ENCODE data around the gene UAP1.

Gene UAP1

GRCh38 chr1:162626094-162626493, 64.6 kb downstream of the UAP1 start:
- FAIRE-seq (no peak), DNase-seq (ENCODE audit: insufficient read length, low spot score) (no peak)
- TF ChIP-seq POLR2AphosphoS5 (IDR thresholded peaks at IDR 0.05; ENCODE audit: low read depth, low read length): no peak
- no peak for TF ChIP-seq POU2F2 (IDR thresholded peaks at IDR 0.05; ENCODE audit: low read depth, low read length)
- TF ChIP-seq TAF1 (IDR thresholded peaks at IDR 0.05; ENCODE audit: low read depth, low read length): no peak
- TF ChIP-seq PAX5 (IDR thresholded peaks at IDR 0.05; ENCODE audit: insufficient read depth, low read length, severe bottlenecking): no peak
- no peak for TF ChIP-seq POLR2A (IDR thresholded peaks at IDR 0.05; ENCODE audit: low read depth, low read length)
- no peak for TF ChIP-seq SPI1 (IDR thresholded peaks at IDR 0.05; ENCODE audit: low read depth, low read length)

GRCh38 chr1:162626761-162627160, 65.2 kb downstream of the UAP1 start:
- TF ChIP-seq TAF1 (IDR thresholded peaks at IDR 0.05; ENCODE audit: low read depth, low read length): no peak
- TF ChIP-seq POU2F2 (IDR thresholded peaks at IDR 0.05; ENCODE audit: low read depth, low read length): no peak
- no peak for TF ChIP-seq SPI1 (IDR thresholded peaks at IDR 0.05; ENCODE audit: low read depth, low read length)
- no peak for TF ChIP-seq POLR2A (IDR thresholded peaks at IDR 0.05; ENCODE audit: low read depth, low read length)
- TF ChIP-seq POLR2AphosphoS5 (IDR thresholded peaks at IDR 0.05; ENCODE audit: low read depth, low read length): no peak
- no peak for TF ChIP-seq PAX5 (IDR thresholded peaks at IDR 0.05; ENCODE audit: insufficient read depth, low read length, severe bottlenecking)
- DNase-seq (ENCODE audit: insufficient read length, low spot score): no peak
- no peak for FAIRE-seq

GRCh38 chr1:162627662-162628296, 66.3 kb downstream of the UAP1 start:
- DNase-seq (ENCODE audit: insufficient read length, low spot score) (no peak), FAIRE-seq (peak; percentile 51)
- no peak for TF ChIP-seq POLR2AphosphoS5 (IDR thresholded peaks at IDR 0.05; ENCODE audit: low read depth, low read length)
- no peak for TF ChIP-seq TAF1 (IDR thresholded peaks at IDR 0.05; ENCODE audit: low read depth, low read length)
- TF ChIP-seq POLR2A (IDR thresholded peaks at IDR 0.05; ENCODE audit: low read depth, low read length): no peak

GRCh38 chr1:162629077-162629627, 67.6 kb downstream of the UAP1 start:
- TF ChIP-seq SPI1 (IDR thresholded peaks at IDR 0.05; ENCODE audit: low read depth, low read length) (no peak), POU2F2 (IDR thresholded peaks at IDR 0.05; ENCODE audit: low read depth, low read length) (no peak), TAF1 (IDR thresholded peaks at IDR 0.05; ENCODE audit: low read depth, low read length) (no peak), POLR2AphosphoS5 (IDR thresholded peaks at IDR 0.05; ENCODE audit: low read depth, low read length) (no peak), POLR2A (IDR thresholded peaks at IDR 0.05; ENCODE audit: low read depth, low read length) (no peak), PAX5 (IDR thresholded peaks at IDR 0.05; ENCODE audit: insufficient read depth, low read length, severe bottlenecking) (no peak)
- FAIRE-seq (no peak), DNase-seq (ENCODE audit: insufficient read length, low spot score) (no peak)

- FAIRE-seq: no peak
- TF ChIP-seq TAF1 (IDR thresholded peaks at IDR 0.05; ENCODE audit: low read depth, low read length): no peak
- TF ChIP-seq SPI1 (IDR thresholded peaks at IDR 0.05; ENCODE audit: low read depth, low read length): no peak
- no peak for TF ChIP-seq POU2F2 (IDR thresholded peaks at IDR 0.05; ENCODE audit: low read depth, low read length)
- TF ChIP-seq POLR2AphosphoS5 (IDR thresholded peaks at IDR 0.05; ENCODE audit: low read depth, low read length): no peak
- no peak for TF ChIP-seq PAX5 (IDR thresholded peaks at IDR 0.05; ENCODE audit: insufficient read depth, low read length, severe bottlenecking)
- TF ChIP-seq POLR2A (IDR thresholded peaks at IDR 0.05; ENCODE audit: low read depth, low read length): no peak
- DNase-seq (ENCODE audit: insufficient read length, low spot score): no peak
These were observed 68.1 kb downstream of the UAP1 start for GRCh38 chr1:162629651-162630050.

GRCh38 chr1:162631546-162632191, 70.1 kb downstream of the UAP1 start:
- no peak for TF ChIP-seq POLR2AphosphoS5 (IDR thresholded peaks at IDR 0.05; ENCODE audit: low read depth, low read length)
- TF ChIP-seq SPI1 (IDR thresholded peaks at IDR 0.05; ENCODE audit: low read depth, low read length): no peak
- no peak for TF ChIP-seq PAX5 (IDR thresholded peaks at IDR 0.05; ENCODE audit: insufficient read depth, low read length, severe bottlenecking)
- no peak for TF ChIP-seq TAF1 (IDR thresholded peaks at IDR 0.05; ENCODE audit: low read depth, low read length)
- no peak for TF ChIP-seq POU2F2 (IDR thresholded peaks at IDR 0.05; ENCODE audit: low read depth, low read length)
- TF ChIP-seq POLR2A (IDR thresholded peaks at IDR 0.05; ENCODE audit: low read depth, low read length): no peak
- DNase-seq (ENCODE audit: insufficient read length, low spot score) (no peak), FAIRE-seq (no peak)

- TF ChIP-seq POLR2A (IDR thresholded peaks at IDR 0.05; ENCODE audit: low read depth, low read length): no peak
- TF ChIP-seq PAX5 (IDR thresholded peaks at IDR 0.05; ENCODE audit: insufficient read depth, low read length, severe bottlenecking): no peak
- no peak for TF ChIP-seq POU2F2 (IDR thresholded peaks at IDR 0.05; ENCODE audit: low read depth, low read length)
- no peak for TF ChIP-seq SPI1 (IDR thresholded peaks at IDR 0.05; ENCODE audit: low read depth, low read length)
- no peak for TF ChIP-seq POLR2AphosphoS5 (IDR thresholded peaks at IDR 0.05; ENCODE audit: low read depth, low read length)
- no peak for TF ChIP-seq TAF1 (IDR thresholded peaks at IDR 0.05; ENCODE audit: low read depth, low read length)
- no peak for FAIRE-seq
- DNase-seq (ENCODE audit: insufficient read length, low spot score): no peak
These were observed 70.7 kb downstream of the UAP1 start, which contains the start of gene DDR2 for GRCh38 chr1:162632217-162632666. DDR2 (plus strand) TSS chr1:162632464; CDS start chr1:162719064, 86,600 bp downstream.

GRCh38 chr1:162632698-162633080, 71.2 kb downstream of the UAP1 start:
- TF ChIP-seq POU2F2 (IDR thresholded peaks at IDR 0.05; ENCODE audit: low read depth, low read length): no peak
- no peak for DNase-seq (ENCODE audit: insufficient read length, low spot score)
- no peak for FAIRE-seq

GRCh38 chr1:162633081-162633762, 71.7 kb downstream of the UAP1 start:
- peak; percentile 64 for FAIRE-seq
- no peak for DNase-seq (ENCODE audit: insufficient read length, low spot score)
- TF ChIP-seq POLR2AphosphoS5 (IDR thresholded peaks at IDR 0.05; ENCODE audit: low read depth, low read length) (no peak), SPI1 (IDR thresholded peaks at IDR 0.05; ENCODE audit: low read depth, low read length) (peak; percentile 83), TAF1 (IDR thresholded peaks at IDR 0.05; ENCODE audit: low read depth, low read length) (no peak), POLR2A (IDR thresholded peaks at IDR 0.05; ENCODE audit: low read depth, low read length) (peak; percentile 49; the same call in 1 of the 2 replicates), PAX5 (IDR thresholded peaks at IDR 0.05; ENCODE audit: insufficient read depth, low read length, severe bottlenecking) (no peak), POU2F2 (IDR thresholded peaks at IDR 0.05; ENCODE audit: low read depth, low read length) (no peak)
